Sigmoid colon (tissue), 7 donors: ENCODE measurements around the gene SPPL2B. TPM values are rescaled to one million over a fixed set of nuclear protein-coding genes. Genes with fewer than 3 reads are reported as not detected.

ENCODE experiments used
- DNase-seq: peaks from one replicate; pipeline ENCODE4 v3.0.0-alpha.2; 2019
- H3K27ac ChIP-seq, 4 donors: fragments of 200-600 bp; sonication (generic); one replicate each; pipeline ENCODE4 v1.5.1; 2016 to 2019; ENCODE audit warnings: mild to moderate bottlenecking in 1 of 4
- H3K27me3 ChIP-seq, 3 donors: fragments of 200-600 bp; sonication (generic); one replicate each; pipeline ENCODE4 v1.5.1; 2019; ENCODE audit warnings: mild to moderate bottlenecking in 1 of 3
- H3K36me3 ChIP-seq, 4 donors: fragments of 200-600 bp; sonication (generic); one replicate each; pipeline ENCODE4 v1.5.1; 2016 to 2019
- H3K4me1 ChIP-seq, 4 donors: fragments of 200-600 bp; sonication (generic); one replicate each; pipeline ENCODE4 v1.5.1; 2017 to 2019
- H3K4me3 ChIP-seq, 4 donors: fragments of 200-600 bp; sonication (generic); one replicate each; pipeline ENCODE4 v1.5.1; 2017 to 2019; ENCODE audit warnings: mild to moderate bottlenecking in 2 of 4, moderate library complexity in 1 of 4
- H3K9me3 ChIP-seq, 4 donors: fragments of 200-600 bp in 3 of 4; sonication (generic) in 3 of 4; one replicate each; pipeline versions ENCODE4 v1.5.1 to v1.6.1; 2013 to 2019
- EP300 ChIP-seq, 4 donors: sonication (generic); formaldehyde crosslinking; IDR thresholded peaks; one replicate each; pipeline ENCODE4 v1.6.1; 2017; ENCODE audit warnings: antibody characterized with exemption in 4 of 4
- POLR2A ChIP-seq, 2 donors: fragments of 450-650 bp; IDR thresholded peaks; one replicate each; pipeline ENCODE4 v1.6.1; 2016; ENCODE audit warnings: antibody characterized with exemption in 2 of 2, mild to moderate bottlenecking in 2 of 2, moderate library complexity in 2 of 2
- POLR2AphosphoS5 ChIP-seq, 4 donors: sonication (generic); formaldehyde crosslinking; IDR thresholded peaks; one replicate each; pipeline ENCODE4 v1.6.1; 2017; ENCODE audit warnings: antibody characterized with exemption in 4 of 4
- WGBS, 2 donors: extraction: QIAGEN DNeasy Blood & Tissue Kit; methylation state at CpG; one replicate each; pipeline ENCODE4 v1.1.7; 2013; 5-methylcytosine and 5-hydroxymethylcytosine counted together
- intact Hi-C: fragments of 100-400 bp; cut with DNase I; formaldehyde crosslinking; loops from one replicate; pipeline ENCODE4 v1.15.1; 2023
- polyA plus RNA-seq, 3 donors: library from polyadenylated mRNA; stranded (reverse); fragments of 200-250 nt; gene quantifications; one replicate each; pipeline ENCODE4 v1.2.3, GENCODE V29; 2013
- total RNA-seq, 4 donors: library from RNA; depleted of rRNA; stranded (reverse); fragments of >200 nt; gene quantifications; one replicate each; pipeline ENCODE4 v1.1.0, GENCODE V29; 2016
- TF ChIP-seq, protein P1 (sequence below), 4 experiments: fragments of 450-650 bp in 3 of 4; fragments of 200-600 bp in 1 of 4; IDR thresholded peaks; one replicate each; pipeline ENCODE4 v1.5.1; 2016 to 2019; ENCODE audit warnings: antibody characterized with exemption in 4 of 4, mild to moderate bottlenecking in 3 of 4, moderate library complexity in 2 of 4
- donor health status: healthy with polysubstance abuse.
- donor health status: Bipolar disorder and iron deficiency.
- donor health status: healthy.

SPPL2B gene
- total and polyA plus RNA-seq, 7 donors = 6.0 to 145 (median 17.1) TPM

GRCh38 chr19:2341982-2342381 is 13.5 kb downstream of the SPPL2B start:
- Histone ChIP-seq H3K36me3 (peaks cover 0 to 61% (median 15%) of the 10 kb centered on the region in 4 donors), H3K4me3 (no peak overlapping the region), H3K27me3 (no peaks in the 10 kb centered on the region), H3K27ac (no peak overlapping the region), H3K9me3 (no peaks in the 10 kb centered on the region), H3K4me1 (peaks cover 0 to 9% (median 0%) of the 10 kb centered on the region in 4 donors)
- WGBS, 2 donors = 38 to 76% methylated on average over 15 of the region's 15 CpGs
- intact Hi-C loops = no loop called here
- DNase-seq = no peak
- TF ChIP-seq, protein P1, sequence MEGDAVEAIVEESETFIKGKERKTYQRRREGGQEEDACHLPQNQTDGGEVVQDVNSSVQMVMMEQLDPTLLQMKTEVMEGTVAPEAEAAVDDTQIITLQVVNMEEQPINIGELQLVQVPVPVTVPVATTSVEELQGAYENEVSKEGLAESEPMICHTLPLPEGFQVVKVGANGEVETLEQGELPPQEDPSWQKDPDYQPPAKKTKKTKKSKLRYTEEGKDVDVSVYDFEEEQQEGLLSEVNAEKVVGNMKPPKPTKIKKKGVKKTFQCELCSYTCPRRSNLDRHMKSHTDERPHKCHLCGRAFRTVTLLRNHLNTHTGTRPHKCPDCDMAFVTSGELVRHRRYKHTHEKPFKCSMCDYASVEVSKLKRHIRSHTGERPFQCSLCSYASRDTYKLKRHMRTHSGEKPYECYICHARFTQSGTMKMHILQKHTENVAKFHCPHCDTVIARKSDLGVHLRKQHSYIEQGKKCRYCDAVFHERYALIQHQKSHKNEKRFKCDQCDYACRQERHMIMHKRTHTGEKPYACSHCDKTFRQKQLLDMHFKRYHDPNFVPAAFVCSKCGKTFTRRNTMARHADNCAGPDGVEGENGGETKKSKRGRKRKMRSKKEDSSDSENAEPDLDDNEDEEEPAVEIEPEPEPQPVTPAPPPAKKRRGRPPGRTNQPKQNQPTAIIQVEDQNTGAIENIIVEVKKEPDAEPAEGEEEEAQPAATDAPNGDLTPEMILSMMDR (IDR thresholded peaks at IDR 0.05) = no peak
- TF ChIP-seq EP300 (IDR thresholded peaks at IDR 0.05) = no peak
- TF ChIP-seq POLR2AphosphoS5 (IDR thresholded peaks at IDR 0.05) = no peak
- no peak for TF ChIP-seq POLR2A (IDR thresholded peaks at IDR 0.05)

GRCh38 chr19:2342656-2343288 is 14.3 kb downstream of the SPPL2B start:
- no peak for DNase-seq
- H3K4me3 ChIP-seq = no peak overlapping the region
- H3K27ac ChIP-seq = no peak overlapping the region
- TF ChIP-seq EP300 (IDR thresholded peaks at IDR 0.05) (no peak), POLR2A (IDR thresholded peaks at IDR 0.05) (no peak), POLR2AphosphoS5 (IDR thresholded peaks at IDR 0.05) (no peak)
- TF ChIP-seq, protein P1 (IDR thresholded peaks at IDR 0.05) = no peak
- no peaks in the 10 kb centered on the region for H3K27me3 ChIP-seq
- no peaks in the 10 kb centered on the region for H3K9me3 ChIP-seq
- H3K36me3 ChIP-seq = peaks cover 0 to 61% (median 15%) of the 10 kb centered on the region in 4 donors
- intact Hi-C loops = no loop called here
- H3K4me1 ChIP-seq = peaks cover 0 to 9% (median 0%) of the 10 kb centered on the region in 4 donors
- 95 to 96% methylated on average over 29 of the region's 29 CpGs for WGBS, 2 donors

DNA sequence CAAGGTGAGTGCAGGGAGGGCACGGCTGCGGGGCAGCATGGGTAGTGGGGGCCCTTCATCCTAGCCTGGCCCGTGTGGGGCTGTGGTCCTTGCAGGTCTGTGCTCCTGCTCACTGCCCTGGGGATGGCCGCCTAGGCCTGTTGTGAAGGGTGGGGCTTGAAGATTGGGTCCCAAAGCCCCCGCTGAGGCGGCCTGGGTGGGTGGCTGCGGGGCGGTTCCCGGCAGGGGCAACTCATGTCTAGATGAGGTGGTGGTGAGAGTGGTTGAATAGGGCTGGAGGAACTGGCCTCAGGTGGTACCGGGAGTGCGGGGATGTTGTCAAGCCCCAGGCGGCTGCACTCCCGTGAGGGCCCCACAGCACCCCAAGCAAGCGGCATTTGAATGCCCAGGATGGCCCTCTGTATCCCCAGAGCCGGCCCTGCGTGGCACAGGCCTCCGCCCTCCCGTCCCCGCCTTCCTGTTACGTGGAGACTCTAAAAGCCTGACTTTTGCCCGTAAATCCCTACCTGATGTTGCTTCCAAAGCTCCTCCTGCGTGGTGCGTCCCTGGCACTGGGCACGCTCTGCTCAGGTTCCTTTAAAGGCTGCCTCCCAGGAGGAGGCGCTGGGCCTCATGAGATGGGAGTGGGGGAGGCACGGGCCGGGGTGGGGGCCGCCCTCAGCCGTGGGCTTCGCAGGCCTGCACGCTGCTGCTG is 15.0 kb downstream of the SPPL2B start:
- whole genome bisulfite sequencing, 2 donors = 90 to 94% methylated on average over 31 of the region's 31 CpGs
- Histone ChIP-seq H3K27me3 (no peaks in the 10 kb centered on the region), H3K4me1 (peaks cover 0 to 9% (median 0%) of the 10 kb centered on the region in 4 donors), H3K36me3 (peaks cover 0 to 61% (median 15%) of the 10 kb centered on the region in 4 donors), H3K4me3 (no peak overlapping the region), H3K9me3 (no peaks in the 10 kb centered on the region), H3K27ac (no peak overlapping the region)
- intact Hi-C loops = no loop called here
- no peak for DNase-seq
- TF ChIP-seq POLR2AphosphoS5 (IDR thresholded peaks at IDR 0.05) (no peak), POLR2A (IDR thresholded peaks at IDR 0.05) (no peak), EP300 (IDR thresholded peaks at IDR 0.05) (no peak)
- TF ChIP-seq, protein P1 (IDR thresholded peaks at IDR 0.05) = no peak

DNA sequence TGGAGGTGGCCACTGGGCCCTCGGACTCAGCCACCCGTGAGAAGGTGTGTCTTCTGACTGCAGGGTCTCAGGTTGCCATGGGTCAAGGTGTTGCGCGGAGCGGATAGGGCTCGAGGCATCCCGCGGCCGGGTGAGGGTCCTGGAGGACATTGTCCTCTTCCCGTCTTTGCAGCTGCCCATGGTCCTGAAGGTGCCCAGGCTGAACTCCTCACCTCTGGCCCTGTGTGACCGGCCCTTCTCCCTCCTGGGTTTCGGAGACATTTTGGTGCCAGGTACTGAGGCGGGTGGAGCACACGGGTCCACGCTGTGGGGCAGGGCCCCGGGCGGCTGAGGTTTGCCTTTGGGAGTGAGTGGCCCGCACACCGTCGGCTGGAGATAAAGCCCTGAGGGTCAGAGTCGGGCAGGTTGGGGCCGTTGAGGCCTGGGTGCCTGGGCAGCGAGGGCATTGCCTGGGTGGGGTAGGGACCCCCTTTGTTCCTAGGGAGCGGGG is 15.9 kb downstream of the SPPL2B start:
- Histone ChIP-seq H3K9me3 (no peaks in the 10 kb centered on the region), H3K27me3 (no peaks in the 10 kb centered on the region), H3K4me3 (no peak overlapping the region), H3K36me3 (peaks cover 0 to 56% (median 13%) of the 10 kb centered on the region in 4 donors), H3K27ac (no peak overlapping the region), H3K4me1 (peaks cover 0 to 9% (median 0%) of the 10 kb centered on the region in 4 donors)
- DNase-seq = no peak
- intact Hi-C loops = no loop called here
- no peak for TF ChIP-seq POLR2A (IDR thresholded peaks at IDR 0.05)
- no peak for TF ChIP-seq POLR2AphosphoS5 (IDR thresholded peaks at IDR 0.05)
- TF ChIP-seq, protein P1 (IDR thresholded peaks at IDR 0.05) = no peak
- TF ChIP-seq EP300 (IDR thresholded peaks at IDR 0.05) = no peak
- WGBS, 2 donors = 90 to 95% methylated on average over 24 of the region's 24 CpGs
